Glomerular visceral epithelial cell (primary cell): Measurements from ENCODE around the gene CD96.
"Not testable (repeated sequence)": the region's sequence is repeated elsewhere in the genome, so short reads cannot be mapped to it uniquely, and the experiment has no call there.

ENCODE experiments used
- DNase-seq: peaks from one replicate; pipeline ENCODE4 v3.0.0-alpha.2; 2016; ENCODE audit errors: extremely low spot score

The CD96 gene

DNA sequence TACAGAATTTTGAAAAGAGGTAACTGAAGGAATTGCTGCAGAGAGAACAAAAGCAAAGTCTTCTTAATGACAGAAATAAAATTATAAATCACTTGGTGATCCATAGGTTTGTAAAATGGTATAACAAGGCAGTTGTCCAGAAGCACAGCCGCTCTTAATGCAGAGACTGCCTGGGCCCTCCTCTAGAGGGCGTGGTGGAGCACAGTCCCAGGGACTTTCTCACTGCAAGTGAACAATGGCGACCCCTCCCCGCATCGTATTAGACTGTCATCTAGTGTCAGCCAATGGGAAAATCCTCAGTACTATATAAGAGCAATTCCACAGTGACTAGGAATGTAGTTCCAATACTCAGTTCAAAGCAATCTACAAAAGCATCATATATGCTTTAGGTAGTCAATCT, 79.5 kb downstream of the CD96 start:
- no peak for DNase-seq

- peak; percentile 38 for DNase-seq
These were observed 85.1 kb downstream of the CD96 start for GRCh38 chr3:111627092-111627491.

- not testable (repeated sequence) for DNase-seq
These were observed 87.0 kb downstream of the CD96 start for GRCh38 chr3:111629018-111629417.

DNA sequence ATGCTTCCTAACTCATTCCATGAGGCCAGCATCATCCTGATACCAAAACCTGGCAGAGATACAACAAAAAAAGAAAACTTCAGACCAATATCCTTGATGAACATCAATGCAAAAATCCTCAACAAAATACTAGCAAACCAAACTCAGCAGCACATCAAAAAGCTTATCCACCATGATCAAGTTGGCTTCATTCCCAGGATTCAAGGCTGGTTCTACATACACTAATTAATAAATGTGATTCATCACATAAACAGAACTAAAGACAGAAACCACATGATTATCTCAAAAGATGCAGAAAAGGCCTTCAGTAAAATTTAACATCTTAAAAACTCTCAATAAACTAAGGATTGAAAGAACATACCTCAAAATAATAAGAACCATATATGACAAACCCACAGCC, 88.6 kb downstream of the CD96 start:
- not testable (repeated sequence) for DNase-seq

GRCh38 chr3:111635403-111635802, 93.4 kb downstream of the CD96 start:
- no peak for DNase-seq

DNA sequence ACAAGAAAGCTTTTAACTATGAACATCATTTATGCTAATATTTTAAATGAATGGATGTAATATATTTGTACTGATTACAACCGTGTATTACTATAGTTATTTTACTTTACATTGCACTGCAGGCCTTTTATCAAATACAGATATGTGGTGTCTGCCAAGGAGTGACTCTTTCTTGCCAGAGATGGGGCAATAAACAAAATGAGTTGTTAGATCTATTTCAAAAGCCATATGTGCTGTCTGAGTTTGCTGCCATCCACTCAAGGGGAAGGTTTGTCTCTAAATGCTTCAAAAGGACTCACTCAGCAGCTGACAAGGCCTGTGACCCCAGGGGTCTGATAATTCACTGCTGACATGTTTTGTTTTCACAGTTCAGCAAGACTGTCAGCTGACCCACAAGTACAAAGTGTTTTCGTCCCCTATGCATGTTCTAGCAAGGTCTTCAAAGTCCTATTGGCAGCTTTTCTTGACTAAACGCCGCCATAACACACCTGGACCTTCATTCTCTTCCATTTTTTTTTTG, 94.4 kb downstream of the CD96 start:
- DNase-seq = no peak

GRCh38 chr3:111639316-111639715, 97.3 kb downstream of the CD96 start:
- no peak for DNase-seq

DNA sequence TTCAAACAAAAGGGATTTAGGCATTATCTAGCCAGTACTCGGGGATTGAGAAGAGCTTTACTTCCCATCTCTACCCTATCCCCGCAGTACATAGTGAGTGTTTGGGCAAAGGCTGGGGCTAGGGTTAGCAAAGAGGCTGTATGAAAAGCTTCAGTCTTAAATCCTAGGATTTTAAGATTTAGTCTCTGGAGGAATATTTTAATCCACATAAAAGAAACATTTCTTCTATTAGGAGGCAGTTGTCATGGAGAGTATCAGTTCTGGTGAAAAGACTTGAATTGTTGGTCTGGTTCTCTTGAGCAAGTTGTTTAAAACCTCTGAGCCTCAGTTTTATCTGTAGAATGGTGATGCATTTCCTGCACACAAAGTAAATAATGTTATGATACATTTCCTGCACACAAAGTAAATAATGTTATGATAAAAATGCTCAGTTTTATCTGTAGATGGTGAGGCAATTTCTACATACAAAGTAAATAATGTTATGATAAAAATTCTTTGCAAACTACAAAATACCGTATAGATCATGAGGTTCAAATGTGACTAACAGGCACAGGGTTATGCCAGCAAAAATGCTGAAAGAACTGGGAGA, 107.1 kb downstream of the CD96 start:
- DNase-seq = no peak

- DNase-seq = no peak
These were observed 108.6 kb downstream of the CD96 start for GRCh38 chr3:111650378-111651275.

GRCh38 chr3:111652492-111653180, 110.6 kb downstream of the CD96 start:
- no peak for DNase-seq

DNA sequence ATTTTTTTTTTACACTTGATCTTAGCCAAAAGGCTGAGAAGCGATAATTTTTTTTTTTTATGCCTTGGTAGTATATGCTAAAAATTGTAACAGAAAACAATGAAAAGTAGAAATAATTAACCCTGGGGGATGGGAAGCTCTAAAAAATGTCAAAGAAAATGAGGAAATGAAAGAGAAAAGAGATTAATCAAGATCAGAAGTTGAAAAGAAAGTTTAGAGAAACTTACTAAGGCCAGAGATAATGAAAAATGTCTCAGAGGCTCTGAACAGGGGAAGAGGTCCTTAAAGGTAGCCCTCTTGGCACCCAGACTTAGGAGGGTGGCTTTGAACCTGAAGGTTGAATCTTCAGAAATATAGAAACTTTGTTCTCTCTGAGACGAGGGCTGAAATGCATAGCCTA, 111.8 kb downstream of the CD96 start:
- DNase-seq = no peak

DNA sequence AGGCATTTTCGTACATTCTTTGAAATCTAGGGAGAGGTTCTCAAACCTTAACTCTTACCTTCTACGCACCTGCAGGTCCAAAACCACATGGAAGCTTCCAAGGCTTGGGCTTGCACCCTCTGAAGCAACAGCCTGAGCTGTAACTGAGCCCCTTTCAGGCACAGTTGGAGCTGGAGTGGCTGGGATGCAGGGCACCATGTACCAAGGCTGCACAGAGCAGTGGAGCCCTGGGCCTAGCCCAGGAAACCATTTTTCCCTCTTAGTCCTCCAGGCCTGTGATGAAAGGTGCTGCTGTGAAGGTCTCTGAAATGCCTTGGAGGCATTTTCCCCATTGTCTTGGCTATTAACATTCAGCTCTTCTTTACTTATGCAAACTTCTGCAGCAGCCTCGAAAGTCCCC, 120.0 kb downstream of the CD96 start:
- no peak for DNase-seq

GRCh38 chr3:111662907-111663306, 120.9 kb downstream of the CD96 start:
- no peak for DNase-seq

DNA sequence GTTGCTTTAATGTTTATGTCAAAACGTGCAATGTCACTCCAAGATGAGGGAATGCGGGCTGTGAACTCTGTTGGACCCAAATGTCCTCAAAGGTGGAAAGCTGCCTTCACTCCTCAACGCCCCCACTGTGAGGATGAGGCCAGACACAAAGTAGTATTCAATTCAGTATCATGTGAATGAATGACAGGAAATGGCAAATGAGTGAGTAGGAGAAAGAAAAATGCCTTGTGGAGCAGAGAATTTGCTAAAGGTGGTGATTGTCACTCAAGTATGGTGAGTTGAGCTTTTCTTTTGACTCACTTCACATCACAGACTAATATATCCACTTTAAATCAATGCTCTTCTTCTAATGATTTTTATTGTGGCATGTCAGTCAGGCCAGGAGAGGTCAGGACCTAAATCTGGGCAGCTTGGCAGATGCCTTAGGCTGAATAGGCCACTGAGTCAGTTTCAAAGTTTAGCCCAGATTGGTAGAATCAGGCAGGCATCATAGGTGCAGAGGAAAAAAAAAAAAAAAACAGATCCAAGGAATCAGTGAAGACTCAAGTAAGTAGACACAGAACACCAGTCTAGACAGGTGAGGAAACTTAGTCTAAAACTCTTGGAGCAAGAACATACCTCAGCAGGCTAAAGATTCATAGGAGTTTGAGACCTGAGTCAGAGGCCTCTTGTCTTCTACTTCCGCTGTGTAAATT, 124.2 kb downstream of the CD96 start:
- DNase-seq = no peak

GRCh38 chr3:111667170-111667569, 125.2 kb downstream of the CD96 start:
- DNase-seq = no peak

GRCh38 chr3:111667621-111668239, 125.7 kb downstream of the CD96 start:
- peak; percentile 16 for DNase-seq

DNA sequence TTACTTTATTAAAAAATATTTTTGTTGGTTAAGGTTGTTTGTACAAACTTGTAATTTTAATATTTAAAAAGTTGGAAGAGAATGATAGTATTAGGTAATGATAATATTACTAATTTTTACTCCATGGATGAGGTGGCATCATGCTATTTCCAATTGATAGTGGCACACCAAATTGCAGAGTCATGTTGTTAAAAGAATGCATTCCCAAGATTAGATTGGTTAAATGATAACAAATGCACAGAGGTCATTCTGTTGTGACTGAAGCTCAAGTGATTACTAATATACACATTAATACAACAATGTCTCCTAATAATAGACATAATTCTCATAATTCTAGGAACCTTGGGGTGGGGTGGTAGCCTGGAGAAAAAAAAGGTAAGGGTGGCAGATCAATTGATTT, 126.3 kb downstream of the CD96 start:
- DNase-seq = no peak

DNA sequence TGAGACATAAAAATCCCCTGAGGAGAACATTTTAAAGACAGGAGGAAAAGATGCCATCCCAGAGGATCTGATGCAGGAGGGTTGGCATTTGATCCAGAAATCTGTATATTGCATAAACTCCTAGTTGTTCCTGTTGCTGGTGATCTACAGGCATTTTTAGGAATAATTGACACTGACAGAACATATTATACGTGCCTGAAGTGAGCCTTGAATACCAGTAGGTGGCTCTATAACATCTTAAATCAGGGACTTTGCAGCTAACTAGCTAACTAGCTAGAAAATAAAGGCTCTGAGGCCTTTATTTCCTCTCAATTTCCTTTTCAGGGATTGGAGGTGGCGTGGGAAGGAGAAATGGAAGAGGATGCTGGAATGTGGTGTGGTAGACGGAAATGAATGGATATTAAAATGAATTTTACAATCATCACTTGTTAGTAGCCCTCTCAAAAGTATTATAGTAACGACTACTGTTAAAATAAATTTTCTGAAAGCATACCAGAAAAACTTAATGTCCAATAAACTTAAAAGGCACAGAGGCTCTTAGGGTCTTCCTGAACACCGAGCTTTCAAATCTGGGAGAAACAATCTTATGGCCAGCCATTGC, 127.0 kb downstream of the CD96 start:
- DNase-seq = peak; percentile 64

DNA sequence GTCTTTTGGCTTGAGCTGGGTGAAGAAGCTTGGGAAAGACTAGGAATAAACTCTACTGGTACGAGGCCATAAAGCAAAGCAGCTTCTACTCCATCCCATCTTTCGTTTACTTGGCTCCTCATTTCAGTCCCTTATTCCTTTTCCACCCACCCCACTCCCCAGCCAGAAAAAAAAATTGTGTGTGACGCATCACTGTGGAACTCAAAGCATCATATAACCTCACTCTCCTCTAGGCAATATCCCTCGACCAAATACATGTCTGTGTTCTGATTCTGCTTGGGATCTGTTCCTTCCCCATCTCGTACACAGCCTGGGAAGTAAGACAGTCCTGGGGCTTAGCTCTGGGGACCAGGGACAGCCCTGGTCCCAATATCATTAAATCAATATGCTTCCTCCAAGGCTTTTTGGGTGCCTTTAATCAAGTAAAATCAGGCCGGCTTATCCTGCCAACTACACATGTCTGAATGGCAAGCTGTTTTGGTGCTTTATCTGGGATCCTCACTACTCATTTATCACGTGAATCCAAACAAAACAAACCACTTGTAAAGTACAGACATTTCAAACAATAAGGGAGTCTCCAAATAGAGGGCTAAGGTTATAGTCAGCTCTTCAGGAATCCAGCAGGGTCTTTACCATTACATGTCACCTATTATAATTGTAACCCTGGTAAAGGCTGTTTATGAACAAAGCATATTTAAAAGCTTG, 128.1 kb downstream of the CD96 start:
- peak; percentile 71 for DNase-seq

DNA sequence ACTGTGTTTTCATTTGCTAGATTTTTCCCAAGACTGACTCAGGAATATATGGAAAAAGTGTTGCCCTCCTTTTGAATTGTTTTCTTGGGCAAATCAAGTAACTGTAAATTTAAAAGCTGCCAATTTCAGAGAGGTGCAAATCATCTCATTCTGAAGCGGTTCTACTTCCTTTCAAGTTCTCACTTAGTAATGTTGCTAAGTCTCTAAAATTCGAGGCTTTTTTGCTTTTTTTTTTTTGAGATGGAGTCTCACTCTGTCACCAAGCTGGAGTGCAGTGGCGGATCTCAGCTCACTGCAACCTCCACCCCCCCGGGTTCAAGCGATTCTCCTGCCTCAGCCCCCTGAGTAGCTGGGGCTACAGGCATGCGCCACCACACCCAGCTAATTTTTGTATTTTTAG, 130.5 kb downstream of the CD96 start:
- not testable (repeated sequence) for DNase-seq
